Neuronal stem cell (in vitro differentiated cells): Measurements from ENCODE around the gene STARD3NL. TPM values are rescaled to one million over a fixed set of nuclear protein-coding genes. Genes with fewer than 3 reads are reported as not detected.
A peak's percentile ranks its signal among the peaks of the same experiment; 100 is the strongest.

Source experiments
- DNase-seq: peaks from one replicate; pipeline ENCODE4 v3.0.0-alpha.2; 2013; ENCODE audit warnings: low spot score
- H2AFZ ChIP-seq: one replicate; pipeline ENCODE4 v1.6.1; 2013; ENCODE audit warnings: mild to moderate bottlenecking, low read length, inconsistent platforms
- H2AK5ac ChIP-seq: 2 replicates; pipeline ENCODE4 v1.6.1; 2013; ENCODE audit warnings: low read depth, mild to moderate bottlenecking, inconsistent platforms, low read length, moderate library complexity, mixed read lengths
- H2BK120ac ChIP-seq: 2 replicates; pipeline ENCODE4 v1.6.1; 2013; ENCODE audit warnings: low read depth, mild to moderate bottlenecking, inconsistent platforms, low read length, moderate library complexity, mixed read lengths
- H2BK12ac ChIP-seq: one replicate; pipeline ENCODE4 v1.6.1; 2013; ENCODE audit warnings: low read length, inconsistent platforms
- H2BK15ac ChIP-seq: 2 replicates; pipeline ENCODE4 v1.6.1; 2013; ENCODE audit warnings: mild to moderate bottlenecking, low read length, inconsistent platforms, mixed read lengths
- H2BK5ac ChIP-seq: one replicate; pipeline ENCODE4 v1.6.1; 2013; ENCODE audit warnings: inconsistent platforms, mild to moderate bottlenecking, low read length, moderate library complexity
- H3K14ac ChIP-seq: one replicate; pipeline ENCODE4 v1.6.1; 2013; ENCODE audit warnings: low read length, inconsistent platforms
- H3K18ac ChIP-seq: 2 replicates; pipeline ENCODE4 v1.6.1; 2013; ENCODE audit warnings: low read length, inconsistent platforms
- H3K23ac ChIP-seq: 2 replicates; pipeline ENCODE4 v1.6.1; 2013; ENCODE audit warnings: low read depth, mild to moderate bottlenecking, mixed read lengths, low read length, inconsistent platforms; ENCODE audit not compliant: poor library complexity
- H3K27ac ChIP-seq: replicated peaks from 3 replicates; pipeline ENCODE4 v1.5.1; 2013; ENCODE audit warnings: low read length, inconsistent platforms
- H3K27me3 ChIP-seq, 3 experiments: 2 replicates each; pipeline ENCODE4 v1.6.1; 2013; ENCODE audit warnings: low read length in 3 of 3, mild to moderate bottlenecking in 2 of 3, inconsistent platforms in 1 of 3, low read depth in 1 of 3, mixed read lengths in 1 of 3, moderate library complexity in 1 of 3; ENCODE audit not compliant: control insufficient read depth in 3 of 3, insufficient read depth in 3 of 3
- H3K36me3 ChIP-seq, 2 donors: replicated peaks in 1 of 2; 2 replicates each; pipeline ENCODE4 v1.6.1; 2013; ENCODE audit warnings: low read length in 2 of 2; ENCODE audit not compliant: control insufficient read depth in 2 of 2, insufficient read depth in 2 of 2
- H3K4ac ChIP-seq: 2 replicates; pipeline ENCODE4 v1.6.1; 2013; ENCODE audit warnings: inconsistent platforms, mild to moderate bottlenecking, low read length, moderate library complexity
- H3K4me1 ChIP-seq, 2 donors: 1 replicate in 1 of 2; 2 replicates in 1 of 2; pipeline ENCODE4 v1.6.1; 2013; ENCODE audit warnings: low read length in 2 of 2, low read depth in 1 of 2; ENCODE audit not compliant: control insufficient read depth in 2 of 2, insufficient read depth in 1 of 2
- H3K4me2 ChIP-seq: one replicate; pipeline ENCODE4 v1.6.1; 2013; ENCODE audit warnings: mild to moderate bottlenecking, low read length, inconsistent platforms; ENCODE audit not compliant: insufficient read depth, poor library complexity, severe bottlenecking
- H3K4me3 ChIP-seq, 2 donors: 2 replicates each; pipeline ENCODE4 v1.5.1; 2013; ENCODE audit warnings: low read length in 2 of 2, mild to moderate bottlenecking in 2 of 2, inconsistent platforms in 1 of 2, moderate library complexity in 1 of 2
- H3K79me1 ChIP-seq: one replicate; pipeline ENCODE4 v1.6.1; 2013; ENCODE audit warnings: low read depth, mild to moderate bottlenecking, inconsistent platforms, low read length, moderate library complexity
- H3K9ac ChIP-seq: one replicate; pipeline ENCODE4 v1.6.1; 2013; ENCODE audit warnings: mild to moderate bottlenecking, low read depth, low read length, inconsistent platforms; ENCODE audit not compliant: poor library complexity
- H3K9me3 ChIP-seq, 2 donors: replicated peaks in 1 of 2; 2 replicates each; pipeline versions ENCODE3 to v1.6.1; 2013; ENCODE audit warnings: low read length in 2 of 2, mild to moderate bottlenecking in 2 of 2, inconsistent platforms in 1 of 2, low read depth in 1 of 2, mixed read lengths in 1 of 2, moderate library complexity in 1 of 2; ENCODE audit not compliant: control insufficient read depth in 2 of 2, insufficient read depth in 1 of 2
- H4K8ac ChIP-seq: one replicate; pipeline ENCODE4 v1.6.1; 2013; ENCODE audit warnings: low read depth, mild to moderate bottlenecking, inconsistent platforms, low read length, moderate library complexity
- H4K91ac ChIP-seq: one replicate; pipeline ENCODE4 v1.6.1; 2013; ENCODE audit warnings: low read length, low read depth, mild to moderate bottlenecking, inconsistent platforms; ENCODE audit not compliant: poor library complexity
- WGBS, 2 donors: extraction: QIAGEN DNeasy Blood & Tissue Kit; methylation state at CpG; one replicate each; pipeline ENCODE4 v1.1.7; 2013; ENCODE audit warnings: missing lambda C conversion rate in 2 of 2, mixed read lengths in 1 of 2; ENCODE audit not compliant: insufficient read length in 2 of 2, insufficient replicate concordance in 1 of 2; ENCODE audit errors: extremely low coverage in 2 of 2; 5-methylcytosine and 5-hydroxymethylcytosine counted together
- polyA plus RNA-seq, 2 experiments: library from polyadenylated mRNA; stranded (reverse); fragments of 200-250 nt; gene quantifications; one replicate each; pipeline ENCODE4 v1.2.3, GENCODE V29; 2013

Gene STARD3NL, protein sequence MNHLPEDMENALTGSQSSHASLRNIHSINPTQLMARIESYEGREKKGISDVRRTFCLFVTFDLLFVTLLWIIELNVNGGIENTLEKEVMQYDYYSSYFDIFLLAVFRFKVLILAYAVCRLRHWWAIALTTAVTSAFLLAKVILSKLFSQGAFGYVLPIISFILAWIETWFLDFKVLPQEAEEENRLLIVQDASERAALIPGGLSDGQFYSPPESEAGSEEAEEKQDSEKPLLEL
- 52.6 TPM for polyA plus RNA-seq (2013, experiment 1 of 2)
- 53.7 TPM for polyA plus RNA-seq (2013, experiment 2 of 2)

DNA sequence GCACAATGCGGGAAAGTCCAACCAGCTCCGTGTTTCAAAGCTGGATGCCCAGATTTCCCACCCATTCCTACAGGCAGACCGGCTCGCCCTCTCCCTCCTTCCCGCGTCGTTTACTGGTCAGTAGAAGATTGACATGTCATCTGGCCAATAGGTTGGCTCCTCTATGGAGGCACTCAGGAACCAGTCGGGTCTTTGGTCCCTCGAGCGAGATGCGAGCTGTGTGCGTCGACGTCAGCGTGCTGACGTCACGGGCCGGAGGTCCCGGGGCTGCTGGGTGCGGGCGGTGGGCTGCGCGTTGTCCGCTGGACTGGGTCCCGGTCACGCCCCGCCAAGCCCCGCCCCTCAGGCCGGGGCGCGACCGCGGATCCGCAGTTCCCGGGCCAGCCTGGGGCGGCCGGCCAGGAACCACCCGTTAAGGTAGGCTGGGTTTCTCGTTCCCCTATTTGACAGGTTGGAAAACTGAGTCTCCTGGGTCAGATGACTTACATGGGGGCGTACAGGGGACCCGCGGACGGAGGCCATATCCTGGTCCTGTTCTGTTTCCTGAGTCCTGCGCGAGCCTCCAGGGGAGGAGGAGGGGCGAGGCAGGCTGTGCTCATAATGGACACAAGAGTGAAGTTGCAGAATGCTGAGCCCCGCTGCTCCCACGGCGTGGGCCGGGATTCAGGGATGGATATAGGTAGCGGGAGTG lies at the start of gene STARD3NL:
STARD3NL (plus strand) TSS at position 242 of the 691 bp plus-strand sequence. CDS start 29,260 bp downstream, outside the sequence.
- H2AFZ ChIP-seq: peak within 1 kb of the TSS; percentile 96
- no peak within 1 kb of the TSS for H2BK120ac ChIP-seq
- H3K79me1 ChIP-seq: peaks cover 5% of the 10 kb centered on the region
- H4K8ac ChIP-seq: no peak within 1 kb of the TSS
- H3K9me3 ChIP-seq: no peaks in the 10 kb centered on the region
- peaks cover 8 to 16% of the 10 kb centered on the region in 2 donors for H3K4me1 ChIP-seq
- H2BK15ac ChIP-seq: peak within 1 kb of the TSS; percentile 65
- H2AK5ac ChIP-seq: no peak within 1 kb of the TSS
- peak within 1 kb of the TSS; percentile 93 for H3K18ac ChIP-seq
- H3K4me3 ChIP-seq: peak within 1 kb of the TSS; percentile 87 to 91
- H4K91ac ChIP-seq: no peak within 1 kb of the TSS
- H3K9ac ChIP-seq: peak within 1 kb of the TSS; percentile 88
- H3K4me2 ChIP-seq: peak within 1 kb of the TSS; percentile 45
- no peak within 1 kb of the TSS for H3K14ac ChIP-seq
- H2BK5ac ChIP-seq: peak within 1 kb of the TSS; percentile 93
- no peaks in the 10 kb centered on the region for H3K27me3 ChIP-seq
- H3K27ac ChIP-seq: peak within 1 kb of the TSS; percentile 80
- no peak within 1 kb of the TSS for H2BK12ac ChIP-seq
- WGBS, 2 donors: no CpG with 5 or more reads among the region's 51 CpGs
- peaks cover 0 to 23% of the 10 kb centered on the region in 2 donors for H3K36me3 ChIP-seq
- peak within 1 kb of the TSS; percentile 48 for H3K23ac ChIP-seq
- no peak within 1 kb of the TSS for H3K4ac ChIP-seq
- DNase-seq: peak; percentile 100

DNA sequence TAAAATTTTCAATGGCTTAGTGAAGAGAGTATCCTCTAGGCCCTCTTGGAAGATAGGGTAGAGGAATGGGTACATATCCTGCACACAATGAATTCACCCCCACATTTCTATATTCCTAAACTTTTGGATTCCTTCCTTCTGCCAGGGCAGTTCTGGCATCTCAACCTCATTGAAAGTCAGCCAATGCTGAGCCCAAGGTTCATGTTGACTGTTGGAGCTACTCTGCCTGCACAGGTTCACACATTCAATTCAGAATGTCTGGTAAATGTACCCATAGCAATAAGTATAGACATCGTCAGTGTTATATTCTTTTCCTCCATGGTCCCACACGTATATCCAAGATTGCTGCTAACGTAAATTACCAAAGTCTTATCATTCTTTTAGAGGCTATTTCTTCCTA lies 48.9 kb upstream of the STARD3NL start:
- no peak overlapping the region for H3K14ac ChIP-seq
- H3K23ac ChIP-seq: no peak overlapping the region
- H2BK120ac ChIP-seq: no peak overlapping the region
- no peak overlapping the region for H3K18ac ChIP-seq
- H3K9ac ChIP-seq: no peak overlapping the region
- no CpG with 5 or more reads among the region's 3 CpGs for WGBS, 2 donors
- H3K4me2 ChIP-seq: no peak overlapping the region
- H2AFZ ChIP-seq: no peak overlapping the region
- no peaks in the 10 kb centered on the region for H3K79me1 ChIP-seq
- no peak overlapping the region for H4K91ac ChIP-seq
- no peak overlapping the region for H3K27ac ChIP-seq
- DNase-seq: no peak
- no peaks in the 10 kb centered on the region for H3K27me3 ChIP-seq
- H3K36me3 ChIP-seq: no peaks in the 10 kb centered on the region
- no peak overlapping the region for H3K4me3 ChIP-seq
- H2BK5ac ChIP-seq: no peak overlapping the region
- no peak overlapping the region for H2BK12ac ChIP-seq
- H2BK15ac ChIP-seq: no peak overlapping the region
- no peak overlapping the region for H2AK5ac ChIP-seq
- peaks cover 0 to 2% of the 10 kb centered on the region in 2 donors for H3K4me1 ChIP-seq
- no peak overlapping the region for H4K8ac ChIP-seq
- peaks cover 0 to 4% of the 10 kb centered on the region in 2 donors for H3K9me3 ChIP-seq
- H3K4ac ChIP-seq: no peak overlapping the region

DNA sequence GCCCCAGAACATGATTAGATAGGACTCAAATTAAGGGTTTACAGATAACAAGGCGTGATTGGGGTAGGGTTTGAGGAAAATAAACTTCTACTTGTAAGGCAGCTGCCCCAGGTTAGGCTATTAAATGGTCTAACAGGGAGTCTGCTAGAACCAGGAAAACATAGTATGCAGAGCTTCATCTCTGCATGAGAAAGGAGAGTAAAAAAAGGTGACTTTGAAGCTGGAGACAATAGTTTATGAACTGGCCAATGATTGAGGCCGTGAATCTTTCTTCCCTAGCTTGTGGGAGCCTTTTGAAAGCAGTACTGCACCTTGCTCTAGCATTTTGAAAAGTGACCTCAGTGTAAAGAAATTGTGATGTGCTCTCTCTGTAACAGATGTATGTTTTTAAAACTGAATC lies 48.5 kb upstream of the STARD3NL start:
- no peak overlapping the region for H4K91ac ChIP-seq
- no peak overlapping the region for H3K23ac ChIP-seq
- no peak overlapping the region for H3K4ac ChIP-seq
- no peak overlapping the region for H3K4me2 ChIP-seq
- no peak overlapping the region for H4K8ac ChIP-seq
- no peak overlapping the region for H3K18ac ChIP-seq
- no peak overlapping the region for H2AFZ ChIP-seq
- no peaks in the 10 kb centered on the region for H3K79me1 ChIP-seq
- no peak overlapping the region for H3K9ac ChIP-seq
- no peak overlapping the region for H2BK15ac ChIP-seq
- no peak overlapping the region for H3K27ac ChIP-seq
- no peak overlapping the region for H2BK12ac ChIP-seq
- peaks cover 0 to 4% of the 10 kb centered on the region in 2 donors for H3K9me3 ChIP-seq
- no peaks in the 10 kb centered on the region for H3K36me3 ChIP-seq
- no peak overlapping the region for H3K14ac ChIP-seq
- no peak overlapping the region for H2BK5ac ChIP-seq
- H3K27me3 ChIP-seq: no peaks in the 10 kb centered on the region
- H3K4me3 ChIP-seq: no peak overlapping the region
- H2AK5ac ChIP-seq: no peak overlapping the region
- peaks cover 0 to 2% of the 10 kb centered on the region in 2 donors for H3K4me1 ChIP-seq
- no peak for DNase-seq
- no peak overlapping the region for H2BK120ac ChIP-seq
- WGBS, 2 donors: no CpG with 5 or more reads among the region's 2 CpGs

GRCh38 chr7:38138171-38138570 lies 39.9 kb upstream of the STARD3NL start:
- Histone ChIP-seq H3K27me3 (no peaks in the 10 kb centered on the region), H4K8ac (no peak overlapping the region), H3K36me3 (no peaks in the 10 kb centered on the region), H3K4me1 (no peaks in the 10 kb centered on the region), H3K23ac (no peak overlapping the region), H2AK5ac (no peak overlapping the region), H3K14ac (no peak overlapping the region), H2AFZ (no peak overlapping the region), H3K9ac (no peak overlapping the region), H3K27ac (no peak overlapping the region), H4K91ac (no peak overlapping the region), H2BK120ac (no peak overlapping the region), H3K18ac (no peak overlapping the region), H2BK15ac (no peak overlapping the region), H2BK5ac (no peak overlapping the region), H3K4me2 (no peak overlapping the region), H3K79me1 (no peaks in the 10 kb centered on the region), H3K4me3 (no peak overlapping the region), H2BK12ac (no peak overlapping the region), H3K4ac (no peak overlapping the region), H3K9me3 (peaks cover 0 to 4% of the 10 kb centered on the region in 2 donors)
- DNase-seq: no peak
- WGBS, 2 donors: no CpG with 5 or more reads among the region's 2 CpGs
